ENCODE data around the gene ELP5.
A peak's percentile ranks its signal among the peaks of the same experiment; 100 is the strongest.

The ELP5 gene

GRCh38 chr17:7308625-7309433, 56.8 kb downstream of the ELP5 start:
- peak; percentile 72 to 85 for DNase-seq (ENCODE audit: low read depth in 2 of 2, low spot score in 1 of 2)

Measured in stimulated activated CD8-positive, alpha-beta memory T cell treated with anti-CD3 and anti-CD28 coated beads, Interleukin-4, amount 100 ng/mL, for 4 hours (primary cell).